Fibroblast of lung (primary cell): Measurements from ENCODE around the gene STOML1. TPM values are rescaled to one million over a fixed set of nuclear protein-coding genes. Genes with fewer than 3 reads are reported as not detected.
A peak's percentile ranks its signal among the peaks of the same experiment; 100 is the strongest.

Experiments
- DNase-seq, 2 donors: peaks; one replicate each; pipeline versions ENCODE4 v3.0.0 to v3.0.0-alpha.2; 2010; ENCODE audit warnings: low read depth in 2 of 2
- H2AFZ ChIP-seq: 2 replicates; pipeline ENCODE4 v1.5.1; 2012; ENCODE audit warnings: low read length, control low read depth, inconsistent platforms
- H3K27ac ChIP-seq: 2 replicates; pipeline ENCODE4 v1.5.1; 2011; ENCODE audit warnings: low read length, control low read depth; ENCODE audit not compliant: insufficient read depth
- H3K27me3 ChIP-seq: 2 replicates; pipeline ENCODE4 v1.5.1; 2011; ENCODE audit warnings: mild to moderate bottlenecking, low read length; ENCODE audit not compliant: control insufficient read depth, insufficient read depth
- H3K36me3 ChIP-seq: 2 replicates; pipeline ENCODE4 v1.5.1; 2011; ENCODE audit warnings: low read length; ENCODE audit not compliant: control insufficient read depth, insufficient read depth
- H3K4me1 ChIP-seq: 2 replicates; pipeline ENCODE4 v1.5.1; 2011; ENCODE audit warnings: low read length; ENCODE audit not compliant: control insufficient read depth, insufficient read depth; ENCODE audit errors: extremely low read depth
- H3K4me2 ChIP-seq: 2 replicates; pipeline ENCODE4 v1.5.1; 2011; ENCODE audit warnings: low read length, control low read depth; ENCODE audit not compliant: insufficient read depth; ENCODE audit errors: extremely low read depth
- H3K4me3 ChIP-seq, 4 experiments: fragments of 200-600 bp in 1 of 4; sonication (generic) in 1 of 4; replicated peaks in 1 of 4; 2 replicates each; pipeline ENCODE4 v1.5.1; 2011 to 2016; ENCODE audit warnings: low read length in 4 of 4, low read depth in 3 of 4, mild to moderate bottlenecking in 3 of 4, control low read depth in 2 of 4, inconsistent platforms in 1 of 4, mixed read lengths in 1 of 4; ENCODE audit not compliant: insufficient read depth in 1 of 4; ENCODE audit errors: control extremely low read depth in 1 of 4
- H3K79me2 ChIP-seq: 2 replicates; pipeline ENCODE4 v1.5.1; 2012; ENCODE audit warnings: mild to moderate bottlenecking, low read length, inconsistent platforms; ENCODE audit not compliant: control insufficient read depth, insufficient read depth
- H3K9ac ChIP-seq: 2 replicates; pipeline ENCODE4 v1.5.1; 2011; ENCODE audit warnings: mild to moderate bottlenecking, low read length, control low read depth; ENCODE audit not compliant: insufficient read depth
- H3K9me3 ChIP-seq: 2 replicates; pipeline ENCODE4 v1.5.1; 2012; ENCODE audit warnings: low read depth, low read length; ENCODE audit not compliant: control insufficient read depth, insufficient read depth
- H4K20me1 ChIP-seq: 2 replicates; pipeline ENCODE4 v1.5.1; 2011; ENCODE audit warnings: low read length; ENCODE audit not compliant: control insufficient read depth, insufficient read depth; ENCODE audit errors: extremely low read depth
- EZH2 ChIP-seq: IDR thresholded peaks from 2 replicates; pipeline ENCODE4 v1.5.1; 2012; ENCODE audit warnings: low read length, control low read depth, mild to moderate bottlenecking; ENCODE audit errors: missing control alignments
- polyA plus RNA-seq, 2 donors: library from polyadenylated mRNA; depleted of rRNA in 1 of 2; stranded (reverse) in 1 of 2; unstranded in 1 of 2; fragments of >200 nt; gene quantifications; 2 replicates each; pipeline ENCODE4 v1.2.1, GENCODE V29; 2011 to 2012; ENCODE audit warnings: missing spikeins in 1 of 2
- total RNA-seq: library from RNA; depleted of rRNA; stranded (reverse); fragments of >200 nt; gene quantifications from 2 replicates; pipeline ENCODE4 v1.2.1, GENCODE V29; 2014
- TF ChIP-seq, protein P1 (sequence below), 2 donors: IDR thresholded peaks in 1 of 2; conservative IDR thresholded peaks in 1 of 2; 1 replicate in 1 of 2; 2 replicates in 1 of 2; pipeline ENCODE4 v1.5.1; 2011 to 2012; ENCODE audit warnings: low read length in 2 of 2, control low read depth in 1 of 2, inconsistent platforms in 1 of 2, low read depth in 1 of 2, mild to moderate bottlenecking in 1 of 2

Gene STOML1
- total and polyA plus RNA-seq, 2 donors (not counting 1 experiment from before 2014, with no cell fraction given) = 9.8 to 24.8 TPM

- H2AFZ ChIP-seq = no peak overlapping the region
- H3K79me2 ChIP-seq = peaks cover 63% of the 10 kb centered on the region
- H3K9me3 ChIP-seq = no peaks in the 10 kb centered on the region
- no peak overlapping the region for H3K4me3 ChIP-seq
- H3K27ac ChIP-seq = no peak overlapping the region
- H4K20me1 ChIP-seq = no peaks in the 10 kb centered on the region
- no peak overlapping the region for H3K9ac ChIP-seq
- H3K27me3 ChIP-seq = no peaks in the 10 kb centered on the region
- peaks cover 20% of the 10 kb centered on the region for H3K4me1 ChIP-seq
- peaks cover 3% of the 10 kb centered on the region for H3K36me3 ChIP-seq
- DNase-seq = peak; percentile 54 to 76
- TF ChIP-seq EZH2 = no peak
- TF ChIP-seq, protein P1, sequence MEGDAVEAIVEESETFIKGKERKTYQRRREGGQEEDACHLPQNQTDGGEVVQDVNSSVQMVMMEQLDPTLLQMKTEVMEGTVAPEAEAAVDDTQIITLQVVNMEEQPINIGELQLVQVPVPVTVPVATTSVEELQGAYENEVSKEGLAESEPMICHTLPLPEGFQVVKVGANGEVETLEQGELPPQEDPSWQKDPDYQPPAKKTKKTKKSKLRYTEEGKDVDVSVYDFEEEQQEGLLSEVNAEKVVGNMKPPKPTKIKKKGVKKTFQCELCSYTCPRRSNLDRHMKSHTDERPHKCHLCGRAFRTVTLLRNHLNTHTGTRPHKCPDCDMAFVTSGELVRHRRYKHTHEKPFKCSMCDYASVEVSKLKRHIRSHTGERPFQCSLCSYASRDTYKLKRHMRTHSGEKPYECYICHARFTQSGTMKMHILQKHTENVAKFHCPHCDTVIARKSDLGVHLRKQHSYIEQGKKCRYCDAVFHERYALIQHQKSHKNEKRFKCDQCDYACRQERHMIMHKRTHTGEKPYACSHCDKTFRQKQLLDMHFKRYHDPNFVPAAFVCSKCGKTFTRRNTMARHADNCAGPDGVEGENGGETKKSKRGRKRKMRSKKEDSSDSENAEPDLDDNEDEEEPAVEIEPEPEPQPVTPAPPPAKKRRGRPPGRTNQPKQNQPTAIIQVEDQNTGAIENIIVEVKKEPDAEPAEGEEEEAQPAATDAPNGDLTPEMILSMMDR (conservative IDR thresholded peaks at IDR 0.05 in 1 of 2, IDR thresholded peaks at IDR 0.05 in 1 of 2; ENCODE audit: low read depth in 1 of 2, low read length in 2 of 2) = peak; percentile 39 to 56
- no peak overlapping the region for H3K4me2 ChIP-seq
Observed at GRCh38 chr15:73936181-73936580, 55.9 kb downstream of the STOML1 start.

DNA sequence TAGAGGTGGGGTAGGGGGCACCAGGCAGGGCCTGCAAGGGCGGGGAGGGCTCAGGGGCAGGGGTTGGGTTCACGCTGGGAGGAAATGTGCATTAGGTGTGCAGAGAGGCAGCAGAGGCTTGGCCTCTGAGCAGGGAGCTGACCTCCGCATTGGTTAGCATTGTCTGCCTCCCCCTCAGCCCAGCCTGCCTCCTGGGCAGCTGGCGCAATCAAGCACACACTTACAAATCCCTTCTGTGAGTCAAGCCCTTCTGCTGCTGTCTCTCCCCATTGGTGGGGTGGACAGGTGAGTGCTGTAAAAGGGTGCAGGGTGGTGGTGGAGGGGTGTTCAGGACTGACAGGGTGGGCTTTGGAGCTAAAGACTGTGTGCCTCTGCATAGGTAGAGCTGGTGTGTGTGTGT lies 56.5 kb downstream of the STOML1 start:
- no peaks in the 10 kb centered on the region for H4K20me1 ChIP-seq
- no peaks in the 10 kb centered on the region for H3K9me3 ChIP-seq
- TF ChIP-seq, protein P1 (conservative IDR thresholded peaks at IDR 0.05 in 1 of 2, IDR thresholded peaks at IDR 0.05 in 1 of 2; ENCODE audit: low read depth in 1 of 2, low read length in 2 of 2) = no peak
- no peak for TF ChIP-seq EZH2
- DNase-seq = no peak
- no peak overlapping the region for H2AFZ ChIP-seq
- no peak overlapping the region for H3K9ac ChIP-seq
- peaks cover 68% of the 10 kb centered on the region for H3K79me2 ChIP-seq
- no peaks in the 10 kb centered on the region for H3K27me3 ChIP-seq
- no peak overlapping the region for H3K27ac ChIP-seq
- peaks cover 3% of the 10 kb centered on the region for H3K36me3 ChIP-seq
- H3K4me2 ChIP-seq = no peak overlapping the region
- peaks cover 19% of the 10 kb centered on the region for H3K4me1 ChIP-seq
- H3K4me3 ChIP-seq = no peak overlapping the region

DNA sequence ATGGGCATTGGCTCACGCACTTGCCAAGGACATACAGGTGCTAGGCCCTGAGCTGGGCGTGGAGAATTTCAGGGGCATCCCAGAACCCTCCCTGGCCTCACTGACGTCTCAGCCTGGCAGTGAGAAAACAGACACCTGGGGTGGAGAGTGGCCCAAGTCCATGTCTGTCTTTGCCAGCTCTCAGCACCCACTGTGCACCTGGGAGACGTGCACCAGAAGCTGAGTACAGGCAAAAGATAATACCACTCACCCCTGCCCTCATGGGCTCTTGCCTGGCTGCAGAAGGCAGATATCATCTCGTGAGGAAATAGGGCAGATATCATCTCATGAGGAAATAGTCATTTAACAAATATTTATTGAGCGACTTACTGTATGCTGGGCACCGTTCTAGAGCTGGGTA lies 57.8 kb downstream of the STOML1 start:
- no peak overlapping the region for H3K4me2 ChIP-seq
- no peak overlapping the region for H2AFZ ChIP-seq
- H3K4me3 ChIP-seq = no peak overlapping the region
- no peaks in the 10 kb centered on the region for H4K20me1 ChIP-seq
- H3K9me3 ChIP-seq = no peaks in the 10 kb centered on the region
- no peak overlapping the region for H3K27ac ChIP-seq
- DNase-seq = no peak
- peaks cover 23% of the 10 kb centered on the region for H3K4me1 ChIP-seq
- no peaks in the 10 kb centered on the region for H3K27me3 ChIP-seq
- no peak overlapping the region for H3K9ac ChIP-seq
- TF ChIP-seq, protein P1 (conservative IDR thresholded peaks at IDR 0.05 in 1 of 2, IDR thresholded peaks at IDR 0.05 in 1 of 2; ENCODE audit: low read depth in 1 of 2, low read length in 2 of 2) = no peak
- peaks cover 78% of the 10 kb centered on the region for H3K79me2 ChIP-seq
- peaks cover 3% of the 10 kb centered on the region for H3K36me3 ChIP-seq
